PFSK-1 (cell line): ENCODE measurements around the gene STARD13.

Experiments used
- POLR2AphosphoS5 ChIP-seq: IDR thresholded peaks from 2 replicates; pipeline ENCODE4 v1.6.1; 2012; ENCODE audit warnings: low read depth, mild to moderate bottlenecking, control low read depth, low read length, moderate library complexity
- SIN3A ChIP-seq: IDR thresholded peaks from 2 replicates; pipeline ENCODE4 v1.6.1; 2012; ENCODE audit warnings: mild to moderate bottlenecking, low read length, moderate library complexity, borderline replicate concordance; ENCODE audit not compliant: insufficient read depth

DNA sequence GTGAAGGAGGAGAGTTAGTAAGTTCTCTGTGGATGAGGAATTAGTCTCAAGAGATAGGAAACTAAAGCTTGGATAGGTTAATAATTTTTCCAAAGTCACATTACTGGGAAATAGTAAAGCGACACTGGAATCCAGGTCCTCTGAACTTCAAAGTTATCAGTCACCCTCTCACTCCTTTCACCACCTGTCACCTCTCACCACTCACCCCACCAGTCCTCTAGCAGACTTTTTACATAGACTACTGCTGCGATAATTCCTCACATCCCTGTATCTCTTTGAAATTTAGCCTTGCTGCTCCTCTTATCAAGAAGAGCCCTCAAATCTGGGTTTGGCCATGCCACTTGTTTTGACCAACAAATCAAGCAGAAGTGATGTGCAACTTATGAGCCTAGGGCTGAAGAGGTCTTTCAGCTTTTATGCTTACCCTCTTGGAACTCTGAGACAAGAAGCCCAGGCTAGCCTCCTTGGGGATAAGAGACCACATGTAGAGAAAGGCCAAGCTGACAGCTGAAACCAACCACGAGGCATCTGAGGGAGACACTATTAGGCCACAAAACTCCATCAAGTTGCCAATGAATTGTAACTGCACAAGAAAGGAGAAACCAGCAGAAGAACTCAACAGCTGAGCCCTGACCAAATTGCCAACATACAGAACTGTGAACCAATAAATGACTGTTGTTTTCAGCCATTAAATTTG is 41.2 kb downstream of the STARD13 start:
- TF ChIP-seq SIN3A (no peak), POLR2AphosphoS5 (no peak)
